GM06990 (cell line): ENCODE results near the gene PRRX2.

Experiments
- DNase-seq: peaks from one replicate; pipeline ENCODE4 v3.0.0-alpha.2; 2011; ENCODE audit not compliant: insufficient read length; ENCODE audit errors: extremely low read depth
- H3K27me3 ChIP-seq: replicated peaks from 2 replicates; pipeline ENCODE4 v1.6.0; 2011; ENCODE audit warnings: low read length; ENCODE audit not compliant: control insufficient read depth, insufficient read depth
- H3K36me3 ChIP-seq: 2 replicates; pipeline ENCODE4 v1.5.1; 2011; ENCODE audit warnings: low read length; ENCODE audit not compliant: control insufficient read depth, insufficient read depth
- H3K4me3 ChIP-seq: replicated peaks from 2 replicates; pipeline ENCODE4 v1.5.1; 2011; ENCODE audit warnings: low read depth, mild to moderate bottlenecking, control low read depth, low read length
- TF ChIP-seq, protein P1 (sequence below): IDR thresholded peaks from 2 replicates; pipeline ENCODE4 v1.5.1; 2011; ENCODE audit warnings: low read length, control low read depth, mild to moderate bottlenecking, inconsistent platforms; ENCODE audit not compliant: insufficient read depth, poor library complexity, severe bottlenecking

The PRRX2 gene

DNA sequence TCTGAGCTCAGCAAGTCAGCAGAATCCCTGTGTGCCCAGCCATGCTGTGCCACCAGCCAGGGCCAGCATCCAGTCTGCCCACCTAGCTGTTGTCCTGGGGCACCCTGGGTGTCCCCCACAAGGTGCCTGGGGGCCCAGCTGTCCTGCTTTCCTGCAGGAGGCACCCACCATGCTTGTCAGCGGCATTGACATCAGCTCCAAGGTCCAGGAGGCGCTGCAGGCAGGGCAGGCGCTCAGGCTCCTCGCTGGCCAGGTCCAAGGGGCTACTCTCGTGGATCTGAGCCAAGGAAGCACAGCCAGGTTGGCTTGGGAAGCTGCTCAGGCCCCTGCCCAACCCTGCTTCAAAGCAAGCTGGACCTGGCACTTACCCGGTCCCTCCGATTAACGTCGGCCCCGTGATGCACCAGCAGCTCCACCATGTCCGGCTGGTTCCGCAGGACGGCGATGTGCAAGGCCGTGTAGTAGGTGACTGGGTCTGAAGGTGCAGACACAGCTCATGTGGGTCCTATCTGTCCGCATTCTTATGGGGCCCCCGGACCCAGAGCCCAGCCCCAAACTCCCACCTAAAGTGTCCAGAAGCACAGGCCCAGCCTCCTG lies 26.3 kb upstream of the PRRX2 start:
- peaks cover 30% of the 10 kb centered on the region for H3K36me3 ChIP-seq
- DNase-seq: no peak
- H3K27me3 ChIP-seq: no peaks in the 10 kb centered on the region
- TF ChIP-seq, protein P1, sequence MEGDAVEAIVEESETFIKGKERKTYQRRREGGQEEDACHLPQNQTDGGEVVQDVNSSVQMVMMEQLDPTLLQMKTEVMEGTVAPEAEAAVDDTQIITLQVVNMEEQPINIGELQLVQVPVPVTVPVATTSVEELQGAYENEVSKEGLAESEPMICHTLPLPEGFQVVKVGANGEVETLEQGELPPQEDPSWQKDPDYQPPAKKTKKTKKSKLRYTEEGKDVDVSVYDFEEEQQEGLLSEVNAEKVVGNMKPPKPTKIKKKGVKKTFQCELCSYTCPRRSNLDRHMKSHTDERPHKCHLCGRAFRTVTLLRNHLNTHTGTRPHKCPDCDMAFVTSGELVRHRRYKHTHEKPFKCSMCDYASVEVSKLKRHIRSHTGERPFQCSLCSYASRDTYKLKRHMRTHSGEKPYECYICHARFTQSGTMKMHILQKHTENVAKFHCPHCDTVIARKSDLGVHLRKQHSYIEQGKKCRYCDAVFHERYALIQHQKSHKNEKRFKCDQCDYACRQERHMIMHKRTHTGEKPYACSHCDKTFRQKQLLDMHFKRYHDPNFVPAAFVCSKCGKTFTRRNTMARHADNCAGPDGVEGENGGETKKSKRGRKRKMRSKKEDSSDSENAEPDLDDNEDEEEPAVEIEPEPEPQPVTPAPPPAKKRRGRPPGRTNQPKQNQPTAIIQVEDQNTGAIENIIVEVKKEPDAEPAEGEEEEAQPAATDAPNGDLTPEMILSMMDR: no peak
- H3K4me3 ChIP-seq: no peak overlapping the region

DNA sequence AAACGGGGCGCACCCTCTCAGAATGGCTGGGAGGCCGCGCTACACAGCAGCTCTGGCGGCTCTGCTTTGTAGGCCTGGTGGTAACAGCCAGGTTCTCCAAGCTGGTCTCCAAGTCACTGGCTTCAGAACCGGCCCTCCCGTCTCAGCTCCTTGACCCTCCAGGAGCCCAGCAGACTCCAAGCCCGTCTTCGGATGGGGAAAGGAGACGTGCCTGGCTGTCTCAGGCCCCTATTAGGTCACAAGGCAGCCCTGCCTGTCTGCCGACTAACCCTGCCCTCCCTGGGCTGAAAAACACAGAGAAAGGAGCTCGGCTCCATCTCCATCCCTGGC lies 25.7 kb upstream of the PRRX2 start:
- TF ChIP-seq, protein P1: no peak
- DNase-seq: no peak
- H3K27me3 ChIP-seq: no peaks in the 10 kb centered on the region
- peaks cover 30% of the 10 kb centered on the region for H3K36me3 ChIP-seq
- H3K4me3 ChIP-seq: no peak overlapping the region

DNA sequence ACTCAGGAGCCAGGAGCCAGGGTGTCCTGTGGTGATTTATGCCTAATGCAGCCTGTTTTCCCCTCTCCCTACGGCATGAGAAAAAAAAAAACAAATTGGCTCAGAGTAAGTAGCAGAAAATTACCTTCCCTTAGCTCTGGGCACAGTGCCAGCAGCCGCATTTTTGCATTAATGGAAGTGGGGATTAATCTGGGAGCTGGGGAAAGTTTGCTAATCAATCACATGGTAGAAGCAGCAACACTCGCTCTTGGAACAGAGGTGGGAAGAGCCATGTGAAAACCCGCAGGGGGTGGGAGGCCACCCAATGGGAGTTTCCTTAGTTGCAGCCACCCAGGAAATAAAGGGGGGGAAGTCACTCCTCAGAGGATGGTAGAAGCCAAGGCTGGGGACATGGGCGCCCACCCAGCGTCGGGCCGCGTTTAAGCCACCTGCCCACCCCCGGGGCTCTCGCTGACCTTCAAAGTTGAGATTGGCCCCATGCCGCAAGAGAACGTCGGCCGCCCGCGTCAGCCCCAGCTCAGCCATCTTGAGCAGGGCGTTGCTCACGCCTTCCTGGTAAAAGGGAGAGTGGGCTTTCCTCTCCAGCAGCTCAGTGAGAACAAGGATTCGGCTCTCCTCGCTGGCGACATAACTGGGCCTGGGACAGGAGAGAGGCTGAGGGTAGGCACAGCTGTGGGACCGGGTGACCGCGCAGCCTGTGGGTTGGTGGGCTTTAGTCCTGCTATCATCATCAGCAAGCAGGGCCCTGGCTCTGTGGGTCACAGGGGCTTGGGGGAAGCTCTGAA lies 25.2 kb upstream of the PRRX2 start:
- TF ChIP-seq, protein P1: no peak
- Histone ChIP-seq H3K4me3 (peak overlapping the region; percentile 98), H3K27me3 (no peaks in the 10 kb centered on the region), H3K36me3 (peaks cover 25% of the 10 kb centered on the region)
- no peak for DNase-seq

DNA sequence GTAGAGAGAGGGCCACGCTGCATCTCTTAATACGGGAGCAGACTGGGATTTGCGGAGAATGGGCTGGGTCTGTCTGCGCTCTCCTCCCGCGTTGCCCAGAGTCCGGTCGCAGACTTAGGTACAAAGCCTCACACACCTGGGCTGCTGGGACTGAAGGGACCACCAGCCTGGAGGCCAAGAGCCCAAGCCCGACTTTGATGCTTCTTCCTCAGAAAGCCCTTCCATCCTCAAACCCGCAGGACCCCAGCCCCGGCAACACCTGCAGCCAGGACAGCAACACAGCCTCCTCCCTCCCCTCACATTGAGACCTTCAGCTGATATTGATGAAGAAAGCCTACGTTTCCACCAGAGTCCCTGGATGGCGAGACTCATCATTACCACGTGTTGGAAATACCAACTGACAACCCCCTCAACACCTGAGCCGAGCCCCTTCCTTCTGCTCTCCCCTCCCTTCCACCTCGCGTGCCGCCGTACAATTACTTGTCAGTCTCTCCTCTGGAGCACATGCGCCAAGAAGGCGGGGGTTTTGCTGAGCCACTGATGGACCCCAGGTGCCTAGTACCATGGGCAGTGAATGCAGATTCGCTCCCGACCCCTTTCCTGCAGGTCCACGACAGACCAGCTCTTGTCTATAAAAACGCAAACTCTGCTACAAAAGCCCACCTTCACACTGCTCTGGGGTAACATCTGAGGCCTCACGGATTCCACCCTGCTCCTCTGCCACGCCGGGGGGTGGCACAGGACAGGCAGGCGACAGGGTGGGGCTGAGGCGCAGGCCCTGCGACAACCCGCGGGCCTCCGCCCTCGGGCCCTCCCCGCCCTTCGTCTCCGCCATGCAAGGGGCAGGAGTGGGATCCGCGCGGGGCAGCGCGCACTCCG lies 24.3 kb upstream of the PRRX2 start:
- Histone ChIP-seq H3K36me3 (peaks cover 21% of the 10 kb centered on the region), H3K4me3 (peak overlapping the region; percentile 98)
- DNase-seq: no peak

DNA sequence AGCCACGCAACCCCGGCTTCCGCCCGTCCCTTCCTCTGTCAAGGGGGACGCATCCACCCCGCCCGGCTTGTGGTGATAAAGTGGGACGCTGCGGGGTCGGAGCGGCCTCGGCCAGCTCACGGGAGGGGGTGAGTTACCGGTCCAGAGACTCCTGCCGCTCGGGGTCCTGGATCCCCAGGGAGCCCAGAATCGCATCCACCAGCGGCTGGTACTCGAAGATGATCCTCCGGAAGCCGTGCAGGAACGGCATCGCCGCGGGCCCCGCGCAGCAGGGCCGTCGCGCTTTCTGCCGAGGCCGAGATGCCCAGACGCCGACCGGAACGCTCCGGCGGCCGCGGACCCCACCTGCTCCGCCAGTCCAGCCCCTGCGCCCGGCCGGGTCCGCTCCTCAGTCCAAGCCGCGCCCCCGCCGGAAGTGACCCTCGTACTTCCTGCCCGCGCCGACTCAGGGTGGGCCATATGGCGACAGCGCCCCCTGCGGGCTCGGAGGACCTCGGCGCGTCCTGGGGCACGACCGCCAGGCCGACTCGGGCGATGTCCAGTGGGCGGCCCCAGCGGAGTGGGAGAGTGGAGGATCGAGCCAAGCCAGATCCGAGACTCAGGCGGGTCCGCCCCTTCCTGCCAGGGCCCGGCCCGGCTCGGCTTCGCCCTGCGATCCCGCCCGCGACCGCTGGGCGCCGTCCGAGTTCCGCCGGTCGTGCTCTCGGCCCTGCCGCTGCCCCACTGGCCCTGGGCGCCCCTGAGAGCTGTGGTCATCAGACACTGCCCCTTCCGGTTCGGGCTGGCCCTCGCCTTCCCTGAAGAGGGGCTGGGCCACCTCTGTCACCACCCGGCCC lies 23.5 kb upstream of the PRRX2 start, which contains the start of gene ASB6:
Gene ASB6, minus strand, starts transcription at position 402 of the 836 bp plus-strand sequence. Its CDS starts 152 bp downstream, at position 250.
- H3K27me3 ChIP-seq: no peaks in the 10 kb centered on the region
- TF ChIP-seq, protein P1: peak; percentile 80
- H3K4me3 ChIP-seq: peak within 1 kb of the TSS; percentile 98
- H3K36me3 ChIP-seq: peaks cover 19% of the 10 kb centered on the region
- peak; percentile 98 for DNase-seq

More for the DNA sequence above, 24.3 kb upstream of the PRRX2 start:
- no peaks in the 10 kb centered on the region for H3K27me3 ChIP-seq
- TF ChIP-seq, protein P1: no peak
